SH-SY5Y (cell line): ENCODE results near the gene S100A6.

Experiments used
- GATA2 ChIP-seq: IDR thresholded peaks from 2 replicates; pipeline ENCODE4 v1.6.1; 2011; ENCODE audit warnings: mild to moderate bottlenecking, low read depth, low read length
- GATA3 ChIP-seq: IDR thresholded peaks from 2 replicates; pipeline ENCODE4 v1.6.1; 2011; ENCODE audit warnings: low read depth, mild to moderate bottlenecking, low read length, moderate library complexity

- TF ChIP-seq GATA3 (no peak), GATA2 (no peak)
Observed at GRCh38 chr1:153538315-153538821, 2.6 kb upstream of the S100A6 start.
